Fibroblast of skin of right quadriceps (primary cell): ENCODE results near the gene ARL15.

Source experiments
- DNase-seq: peaks from one replicate; pipeline ENCODE4 v3.0.0-alpha.2; 2013

ARL15 gene

GRCh38 chr5:54195701-54196100 lies 114.7 kb downstream of the ARL15 start:
- DNase-seq, result no peak

- no peak for DNase-seq
These were observed 116.1 kb downstream of the ARL15 start for GRCh38 chr5:54194318-54194717.

GRCh38 chr5:54187694-54188093 lies 122.7 kb downstream of the ARL15 start:
- DNase-seq, result no peak

DNA sequence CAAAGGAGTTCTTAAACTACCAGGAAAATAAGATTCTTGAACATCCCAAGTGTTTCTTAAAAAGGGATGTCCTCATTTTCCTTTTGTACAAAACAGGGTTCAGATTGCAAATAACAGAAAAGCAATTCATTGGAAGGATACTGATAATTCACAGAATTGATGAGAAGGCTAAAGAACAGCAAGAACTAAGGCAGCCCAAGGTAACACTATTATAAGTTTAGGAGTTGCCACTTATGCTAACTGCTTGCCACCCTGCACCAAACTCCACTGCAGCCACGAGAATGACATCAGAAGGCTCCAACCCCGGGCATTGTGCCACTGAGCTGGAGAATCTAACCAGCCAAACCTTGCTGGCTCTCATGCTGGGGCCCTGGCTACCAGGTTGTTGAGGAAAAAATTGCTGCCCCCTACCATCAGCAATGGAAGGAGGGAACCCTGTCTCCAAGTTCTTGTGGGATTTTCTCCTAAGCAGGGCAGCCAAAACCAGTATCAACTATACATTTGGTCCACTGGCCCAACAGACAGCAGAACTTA lies 123.4 kb downstream of the ARL15 start:
- no peak for DNase-seq

DNA sequence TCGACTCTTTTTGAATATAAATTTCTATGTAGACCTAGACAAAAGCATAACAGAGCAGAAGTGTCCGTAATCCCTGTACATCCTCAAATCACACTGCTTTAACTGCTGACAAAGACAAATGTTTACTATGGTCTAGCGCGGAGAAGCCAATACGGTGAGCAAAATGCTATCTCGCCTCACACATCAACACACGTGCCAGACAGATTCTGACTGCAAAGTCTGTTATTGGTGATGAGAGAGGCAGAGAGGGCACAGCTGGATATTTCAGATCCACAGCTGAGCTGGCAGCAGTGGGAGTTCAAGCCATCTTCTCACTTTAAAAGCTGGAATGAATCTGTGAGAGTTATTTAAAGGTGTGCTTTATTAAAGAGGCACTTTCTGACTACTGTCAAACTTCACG lies 124.3 kb downstream of the ARL15 start:
- no peak for DNase-seq

GRCh38 chr5:54184806-54185205 lies 125.6 kb downstream of the ARL15 start:
- DNase-seq, result no peak

GRCh38 chr5:54180630-54181031 lies 129.7 kb downstream of the ARL15 start:
- DNase-seq, result peak; percentile 65

DNA sequence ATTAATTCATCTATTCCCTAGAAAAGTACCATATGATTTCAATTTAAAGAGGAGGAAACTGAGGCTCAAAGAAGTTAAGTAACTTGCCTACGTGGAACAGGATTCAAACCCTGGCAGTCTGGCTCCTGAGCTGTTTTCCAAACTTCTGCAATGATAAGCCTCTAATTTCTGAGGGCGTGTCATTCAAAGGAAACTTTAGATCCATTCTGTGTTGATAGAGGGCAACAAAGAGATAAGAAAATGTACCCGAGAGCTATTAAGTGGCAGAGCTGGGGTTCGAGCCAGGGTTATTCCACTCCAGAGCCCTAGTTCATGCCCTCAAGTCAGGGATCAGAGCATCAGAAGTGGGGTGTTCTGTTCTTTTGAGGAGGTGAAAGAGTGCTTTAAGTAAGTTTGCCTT lies 131.4 kb downstream of the ARL15 start:
- no peak for DNase-seq

DNA sequence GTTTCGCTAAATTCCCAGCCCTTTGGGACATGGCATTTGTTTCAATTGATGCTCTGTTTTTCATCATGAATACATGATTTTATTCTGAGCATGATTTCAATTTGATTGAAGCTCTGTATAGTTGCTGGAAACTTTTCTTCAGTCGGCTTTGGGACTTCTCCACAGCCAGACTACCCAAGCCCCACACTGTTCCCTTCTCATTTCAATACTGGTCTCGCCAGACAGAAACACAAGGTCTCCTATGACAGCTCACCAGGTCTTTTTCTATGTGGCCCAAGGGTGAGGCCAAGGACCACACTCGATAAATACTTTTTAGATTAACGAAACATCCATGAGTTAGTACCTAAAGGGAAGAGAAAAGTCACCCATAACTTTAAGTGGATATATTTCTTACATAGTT lies 132.2 kb downstream of the ARL15 start:
- no peak for DNase-seq

GRCh38 chr5:54177058-54177457 lies 133.3 kb downstream of the ARL15 start:
- no peak for DNase-seq

DNA sequence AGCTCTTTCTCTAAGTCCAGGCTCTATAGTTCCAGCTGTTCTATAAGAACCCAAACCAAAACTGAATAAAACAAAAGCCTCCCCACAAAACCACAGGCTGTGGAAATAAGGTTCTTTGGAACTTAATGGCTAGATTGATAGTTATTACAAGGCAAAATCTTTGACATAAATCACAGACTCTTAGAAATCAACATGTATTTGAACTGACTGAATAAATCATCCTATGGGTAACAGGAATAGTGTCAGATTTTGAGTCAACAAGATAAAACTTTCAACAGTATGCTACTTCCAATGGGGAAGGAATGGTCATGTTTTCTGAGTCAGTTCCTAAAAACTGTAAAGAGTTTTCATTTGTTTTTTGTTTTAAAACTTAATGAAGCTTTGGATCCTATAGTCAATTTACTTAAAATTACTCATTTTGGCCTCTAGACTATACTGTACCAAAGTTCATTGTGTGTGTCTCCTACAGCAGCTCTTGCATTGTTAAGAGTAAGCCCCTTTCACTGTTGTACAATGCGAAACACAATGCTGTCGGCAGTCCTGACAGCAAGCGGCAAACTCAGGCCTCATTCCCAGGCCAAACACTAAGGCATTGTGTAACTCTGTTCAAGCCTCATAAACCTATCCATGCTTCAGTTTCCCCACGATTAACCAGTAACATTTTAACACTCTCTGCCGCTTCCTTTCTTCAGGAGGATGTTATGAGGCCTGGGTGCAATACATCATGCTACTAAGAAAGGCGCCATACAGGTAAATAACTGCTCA lies 134.1 kb downstream of the ARL15 start:
- DNase-seq, result peak; percentile 71

DNA sequence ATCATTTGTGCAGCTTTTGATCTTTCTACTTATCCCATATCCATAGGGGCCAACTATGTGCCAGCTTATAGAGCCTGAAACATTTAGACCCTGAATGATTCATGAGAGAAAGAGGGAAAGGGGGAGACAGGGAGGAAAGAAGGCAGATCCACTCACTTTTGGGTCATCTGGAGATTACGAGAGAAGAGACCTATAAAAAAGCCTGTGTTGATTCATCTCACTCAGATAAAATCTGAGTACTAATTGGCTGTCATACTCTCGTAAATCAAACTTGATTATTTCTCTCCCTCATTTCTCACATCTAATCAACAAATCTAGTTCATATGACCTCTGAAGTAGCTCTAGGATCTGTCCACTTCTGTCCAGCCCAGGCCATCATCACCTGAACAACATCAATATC lies 137.1 kb downstream of the ARL15 start:
- DNase-seq, result peak; percentile 26

- DNase-seq, result no peak
These were observed 138.6 kb downstream of the ARL15 start for GRCh38 chr5:54171645-54172384.

DNA sequence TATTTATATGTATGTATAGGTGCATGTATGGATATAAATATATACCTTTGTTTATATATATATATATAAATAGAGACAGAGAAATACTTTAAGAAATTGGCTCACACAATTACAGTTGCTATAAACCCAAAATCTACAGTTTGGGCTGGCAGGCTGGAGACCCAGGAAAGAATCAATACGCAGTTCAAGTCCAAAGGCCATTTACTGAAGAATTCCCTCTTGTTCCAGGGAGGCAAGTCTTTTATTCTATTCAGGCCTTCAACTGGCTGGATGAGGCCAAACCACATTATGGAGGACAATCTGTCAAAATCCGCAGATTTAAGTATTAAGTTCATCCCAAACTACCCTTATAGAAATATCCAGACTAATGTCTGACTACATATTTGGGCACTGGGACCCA lies 144.7 kb downstream of the ARL15 start:
- DNase-seq, result no peak

DNA sequence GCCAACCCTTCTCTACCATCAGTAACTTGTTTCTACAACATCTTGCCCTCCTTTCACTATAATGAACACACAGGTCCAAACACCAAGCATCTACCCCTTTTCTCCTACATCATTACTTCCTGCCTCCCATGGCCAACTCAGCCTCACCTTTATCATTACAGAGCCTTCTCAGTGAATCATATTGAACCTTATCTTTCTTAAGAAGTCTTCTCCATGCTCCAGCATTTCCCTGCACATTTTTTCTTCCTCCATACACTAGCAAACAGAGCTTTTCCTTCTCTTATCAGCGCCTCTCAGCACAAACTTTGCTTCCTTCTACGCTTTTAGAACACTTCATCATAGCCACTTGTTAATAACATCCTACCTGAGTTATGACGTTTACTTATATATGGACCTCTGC lies 148.2 kb downstream of the ARL15 start:
- no peak for DNase-seq

GRCh38 chr5:54160329-54160728 lies 150.0 kb downstream of the ARL15 start:
- no peak for DNase-seq

DNA sequence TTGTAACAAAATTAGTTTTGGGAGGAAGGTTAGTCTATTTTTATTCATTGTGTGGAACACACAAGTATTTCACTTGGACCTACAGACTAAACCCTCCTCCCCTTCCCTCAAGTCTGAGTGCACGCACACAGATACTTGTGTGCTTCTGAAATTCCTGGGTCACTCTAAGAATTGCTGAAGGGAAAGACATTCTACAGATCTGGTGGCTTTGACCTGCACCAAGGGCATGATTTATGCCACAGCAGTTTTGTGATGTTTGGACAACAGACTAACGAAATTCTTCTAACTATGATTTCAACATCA lies 150.5 kb downstream of the ARL15 start:
- DNase-seq, result peak; percentile 25

DNA sequence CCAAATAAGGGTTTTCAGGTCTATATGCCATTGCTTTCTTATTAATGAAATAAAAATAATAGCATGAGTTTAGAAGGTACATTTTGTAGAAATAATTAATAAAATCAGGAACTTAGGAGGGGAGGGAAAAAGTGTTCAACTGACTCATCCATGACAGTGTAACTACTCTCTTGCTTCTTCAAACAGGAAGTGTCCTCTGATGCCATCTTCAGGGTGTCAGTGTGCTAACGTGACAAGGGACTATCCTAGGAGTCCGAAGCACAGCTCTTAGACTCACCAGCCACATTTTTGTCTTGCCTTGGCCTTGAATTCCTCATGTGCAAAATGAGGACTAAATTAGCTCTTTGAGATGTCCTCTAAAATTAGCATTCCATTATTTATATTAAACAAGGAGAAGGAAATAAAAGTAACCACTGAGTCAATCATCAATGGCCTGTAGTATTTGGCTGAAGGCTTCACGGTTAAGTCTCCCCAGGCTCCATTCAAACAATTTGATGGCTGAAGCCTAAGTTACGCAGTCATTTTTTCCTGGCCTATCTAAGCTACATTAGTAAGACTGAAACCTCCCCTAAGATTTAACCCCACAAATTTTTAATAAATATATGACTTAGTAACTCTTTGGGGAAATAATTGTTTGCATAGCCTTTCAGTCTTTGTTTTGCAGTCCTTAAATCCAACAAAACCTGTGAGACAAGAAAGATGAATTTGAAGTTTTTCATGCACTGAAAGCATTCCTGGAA lies 151.1 kb downstream of the ARL15 start:
- DNase-seq, result peak; percentile 42

- no peak for DNase-seq
These were observed 153.8 kb downstream of the ARL15 start for GRCh38 chr5:54156577-54156976.

- no peak for DNase-seq
These were observed 159.5 kb downstream of the ARL15 start for GRCh38 chr5:54150841-54151240.

DNA sequence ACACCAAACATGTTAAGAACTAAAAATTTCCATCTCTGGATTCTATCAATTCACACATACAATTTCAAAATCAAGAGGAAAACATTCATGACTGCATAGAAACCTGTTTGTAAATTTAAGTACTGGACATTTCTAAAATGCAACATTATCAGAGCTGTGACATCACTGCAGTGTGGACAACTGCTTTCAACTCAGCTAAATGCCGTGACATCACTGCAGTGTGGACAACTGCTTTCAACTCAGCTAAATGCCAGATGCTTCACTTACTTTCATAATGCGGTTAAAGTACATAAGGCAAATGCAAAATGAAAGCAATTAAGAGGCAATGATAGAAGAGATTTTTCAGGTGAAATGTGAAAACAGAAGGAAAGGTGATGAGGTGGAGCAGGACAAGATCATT lies 161.5 kb downstream of the ARL15 start:
- no peak for DNase-seq

GRCh38 chr5:54148067-54148845 lies 162.1 kb downstream of the ARL15 start:
- peak; percentile 40 for DNase-seq

- no peak for DNase-seq
These were observed 163.5 kb downstream of the ARL15 start for GRCh38 chr5:54146916-54147315.
